Gastrocnemius medialis (tissue), 4 donors: ENCODE results near the gene SHC3.

Experiments used
- POLR2A ChIP-seq, 2 donors: fragments of 450-650 bp; IDR thresholded peaks; one replicate each; pipeline ENCODE4 v1.6.1; 2017; ENCODE audit warnings: antibody characterized with exemption in 2 of 2, mild to moderate bottlenecking in 2 of 2, moderate library complexity in 2 of 2
- TF ChIP-seq, protein P1 (sequence below), 5 experiments: fragments of 450-650 bp in 3 of 5; fragments of 200-600 bp in 2 of 5; sonication (generic) in 2 of 5; IDR thresholded peaks in 4 of 5; conservative IDR thresholded peaks in 1 of 5; 1 replicate in 4 of 5; 2 replicates in 1 of 5; pipeline ENCODE4 v1.5.1; 2016 to 2019; ENCODE audit warnings: antibody characterized with exemption in 5 of 5, mild to moderate bottlenecking in 3 of 5, moderate library complexity in 3 of 5

DNA sequence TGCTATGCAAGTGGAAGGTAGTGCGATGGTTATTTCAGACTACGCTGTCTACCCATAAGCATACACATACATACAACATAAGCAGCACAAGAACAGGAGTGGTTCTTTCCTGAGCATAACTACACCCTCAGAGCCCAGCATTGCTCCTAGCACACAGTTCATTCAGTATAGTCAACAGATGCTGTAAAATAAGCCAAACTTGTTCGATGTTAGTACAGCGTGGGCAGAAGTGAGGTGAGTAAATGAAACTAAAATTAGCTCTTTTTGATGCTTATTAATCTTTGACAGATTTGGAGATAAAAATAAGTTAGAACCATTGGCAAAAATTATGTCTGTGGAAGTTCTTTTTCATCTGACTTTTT lies 139.5 kb downstream of the SHC3 start:
- TF ChIP-seq, protein P1, sequence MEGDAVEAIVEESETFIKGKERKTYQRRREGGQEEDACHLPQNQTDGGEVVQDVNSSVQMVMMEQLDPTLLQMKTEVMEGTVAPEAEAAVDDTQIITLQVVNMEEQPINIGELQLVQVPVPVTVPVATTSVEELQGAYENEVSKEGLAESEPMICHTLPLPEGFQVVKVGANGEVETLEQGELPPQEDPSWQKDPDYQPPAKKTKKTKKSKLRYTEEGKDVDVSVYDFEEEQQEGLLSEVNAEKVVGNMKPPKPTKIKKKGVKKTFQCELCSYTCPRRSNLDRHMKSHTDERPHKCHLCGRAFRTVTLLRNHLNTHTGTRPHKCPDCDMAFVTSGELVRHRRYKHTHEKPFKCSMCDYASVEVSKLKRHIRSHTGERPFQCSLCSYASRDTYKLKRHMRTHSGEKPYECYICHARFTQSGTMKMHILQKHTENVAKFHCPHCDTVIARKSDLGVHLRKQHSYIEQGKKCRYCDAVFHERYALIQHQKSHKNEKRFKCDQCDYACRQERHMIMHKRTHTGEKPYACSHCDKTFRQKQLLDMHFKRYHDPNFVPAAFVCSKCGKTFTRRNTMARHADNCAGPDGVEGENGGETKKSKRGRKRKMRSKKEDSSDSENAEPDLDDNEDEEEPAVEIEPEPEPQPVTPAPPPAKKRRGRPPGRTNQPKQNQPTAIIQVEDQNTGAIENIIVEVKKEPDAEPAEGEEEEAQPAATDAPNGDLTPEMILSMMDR (IDR thresholded peaks at IDR 0.05 in 4 of 5, conservative IDR thresholded peaks at IDR 0.05 in 1 of 5): no peak
- TF ChIP-seq POLR2A (IDR thresholded peaks at IDR 0.05): no peak
